NT2/D1 (cell line): ENCODE measurements around the gene MFGE8.

Experiments
- SUZ12 ChIP-seq: IDR thresholded peaks from 2 replicates; pipeline ENCODE4 v1.6.1; 2011; ENCODE audit not compliant: insufficient read length, insufficient read depth; ENCODE audit errors: extremely low read depth
- YY1 ChIP-seq: IDR thresholded peaks from 2 replicates; pipeline ENCODE4 v1.6.1; 2011; ENCODE audit not compliant: insufficient read length, insufficient read depth
- ZNF274 ChIP-seq: IDR thresholded peaks from 2 replicates; pipeline ENCODE4 v1.6.1; 2011; ENCODE audit warnings: mild to moderate bottlenecking, low read depth, low read length

GRCh38 chr15:88932271-88932874 lies 19.2 kb upstream of the MFGE8 start:
- TF ChIP-seq SUZ12 (no peak), ZNF274 (no peak), YY1 (no peak)
